HL-60 (cell line): Measurements from ENCODE around the gene TTLL11.

Experiments
- TF ChIP-seq, protein P1 (sequence below): IDR thresholded peaks from 2 replicates; pipeline ENCODE4 v1.6.1; 2012; ENCODE audit warnings: low read depth; ENCODE audit not compliant: insufficient replicate concordance
- TF ChIP-seq, protein P2 (sequence below): IDR thresholded peaks from one replicate; pipeline ENCODE4 v1.5.1; 2011; ENCODE audit warnings: low read length, control low read depth, inconsistent platforms; ENCODE audit not compliant: insufficient read depth

DNA sequence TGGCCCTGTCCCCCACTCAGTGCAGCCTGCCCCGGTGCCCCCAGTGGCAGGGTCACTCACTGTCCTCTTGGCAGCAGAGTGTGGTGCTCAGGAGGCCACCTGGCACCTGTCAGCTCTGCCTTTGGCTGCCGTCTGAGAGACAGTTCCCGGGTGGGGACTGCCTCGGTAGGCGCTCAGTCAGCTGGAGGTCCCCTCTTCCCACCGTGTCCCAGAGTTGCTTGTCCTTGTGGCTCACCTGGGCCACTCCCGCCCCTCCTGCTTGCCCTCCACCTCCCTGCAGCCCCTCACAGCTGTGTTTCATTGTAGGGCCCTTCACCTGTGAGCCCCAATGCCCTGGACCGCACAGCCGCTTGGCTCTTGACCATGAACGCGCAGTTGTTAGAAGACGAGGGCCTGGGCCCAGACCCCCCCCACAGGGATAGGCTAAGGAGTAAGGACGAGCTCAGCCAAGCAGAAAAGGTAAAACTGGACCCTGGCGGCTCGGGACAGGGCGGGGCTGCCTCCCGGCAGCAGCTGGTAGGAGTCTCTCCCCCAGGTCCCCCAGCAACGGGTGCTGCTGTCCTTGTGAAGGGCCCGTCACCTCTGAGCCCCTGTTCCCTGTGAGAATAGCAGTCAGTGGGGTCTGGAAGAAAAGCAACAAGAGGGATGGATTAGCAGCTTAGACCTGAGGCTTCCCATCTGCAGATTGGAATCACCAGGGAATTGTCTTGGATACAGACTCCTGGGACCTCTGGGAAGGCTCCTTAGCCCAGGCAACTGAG, 319.0 kb downstream of the TTLL11 start:
- TF ChIP-seq, protein P1, sequence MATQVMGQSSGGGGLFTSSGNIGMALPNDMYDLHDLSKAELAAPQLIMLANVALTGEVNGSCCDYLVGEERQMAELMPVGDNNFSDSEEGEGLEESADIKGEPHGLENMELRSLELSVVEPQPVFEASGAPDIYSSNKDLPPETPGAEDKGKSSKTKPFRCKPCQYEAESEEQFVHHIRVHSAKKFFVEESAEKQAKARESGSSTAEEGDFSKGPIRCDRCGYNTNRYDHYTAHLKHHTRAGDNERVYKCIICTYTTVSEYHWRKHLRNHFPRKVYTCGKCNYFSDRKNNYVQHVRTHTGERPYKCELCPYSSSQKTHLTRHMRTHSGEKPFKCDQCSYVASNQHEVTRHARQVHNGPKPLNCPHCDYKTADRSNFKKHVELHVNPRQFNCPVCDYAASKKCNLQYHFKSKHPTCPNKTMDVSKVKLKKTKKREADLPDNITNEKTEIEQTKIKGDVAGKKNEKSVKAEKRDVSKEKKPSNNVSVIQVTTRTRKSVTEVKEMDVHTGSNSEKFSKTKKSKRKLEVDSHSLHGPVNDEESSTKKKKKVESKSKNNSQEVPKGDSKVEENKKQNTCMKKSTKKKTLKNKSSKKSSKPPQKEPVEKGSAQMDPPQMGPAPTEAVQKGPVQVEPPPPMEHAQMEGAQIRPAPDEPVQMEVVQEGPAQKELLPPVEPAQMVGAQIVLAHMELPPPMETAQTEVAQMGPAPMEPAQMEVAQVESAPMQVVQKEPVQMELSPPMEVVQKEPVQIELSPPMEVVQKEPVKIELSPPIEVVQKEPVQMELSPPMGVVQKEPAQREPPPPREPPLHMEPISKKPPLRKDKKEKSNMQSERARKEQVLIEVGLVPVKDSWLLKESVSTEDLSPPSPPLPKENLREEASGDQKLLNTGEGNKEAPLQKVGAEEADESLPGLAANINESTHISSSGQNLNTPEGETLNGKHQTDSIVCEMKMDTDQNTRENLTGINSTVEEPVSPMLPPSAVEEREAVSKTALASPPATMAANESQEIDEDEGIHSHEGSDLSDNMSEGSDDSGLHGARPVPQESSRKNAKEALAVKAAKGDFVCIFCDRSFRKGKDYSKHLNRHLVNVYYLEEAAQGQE, result no peak
- TF ChIP-seq, protein P2, sequence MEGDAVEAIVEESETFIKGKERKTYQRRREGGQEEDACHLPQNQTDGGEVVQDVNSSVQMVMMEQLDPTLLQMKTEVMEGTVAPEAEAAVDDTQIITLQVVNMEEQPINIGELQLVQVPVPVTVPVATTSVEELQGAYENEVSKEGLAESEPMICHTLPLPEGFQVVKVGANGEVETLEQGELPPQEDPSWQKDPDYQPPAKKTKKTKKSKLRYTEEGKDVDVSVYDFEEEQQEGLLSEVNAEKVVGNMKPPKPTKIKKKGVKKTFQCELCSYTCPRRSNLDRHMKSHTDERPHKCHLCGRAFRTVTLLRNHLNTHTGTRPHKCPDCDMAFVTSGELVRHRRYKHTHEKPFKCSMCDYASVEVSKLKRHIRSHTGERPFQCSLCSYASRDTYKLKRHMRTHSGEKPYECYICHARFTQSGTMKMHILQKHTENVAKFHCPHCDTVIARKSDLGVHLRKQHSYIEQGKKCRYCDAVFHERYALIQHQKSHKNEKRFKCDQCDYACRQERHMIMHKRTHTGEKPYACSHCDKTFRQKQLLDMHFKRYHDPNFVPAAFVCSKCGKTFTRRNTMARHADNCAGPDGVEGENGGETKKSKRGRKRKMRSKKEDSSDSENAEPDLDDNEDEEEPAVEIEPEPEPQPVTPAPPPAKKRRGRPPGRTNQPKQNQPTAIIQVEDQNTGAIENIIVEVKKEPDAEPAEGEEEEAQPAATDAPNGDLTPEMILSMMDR, result no peak
